Neural cell (in vitro differentiated cells): Measurements from ENCODE around the gene PHACTR3.

Experiments
- CTCF ChIP-seq: fragments of 450-650 bp; IDR thresholded peaks from 2 replicates; pipeline ENCODE4 v1.5.1; 2014; ENCODE audit warnings: antibody characterized with exemption, mild to moderate bottlenecking, moderate library complexity; ENCODE audit not compliant: poor library complexity, severe bottlenecking
- EP300 ChIP-seq: fragments of 450-650 bp; conservative IDR thresholded peaks from 2 replicates; pipeline ENCODE4 v1.6.1; 2014; ENCODE audit warnings: antibody characterized with exemption, mild to moderate bottlenecking, moderate library complexity; ENCODE audit not compliant: poor library complexity, severe bottlenecking
- EZH2 ChIP-seq: fragments of 200-600, 300-800 bp; shearing (Covaris generic), sonication (generic); IDR thresholded peaks from 2 replicates; pipeline ENCODE4 v1.6.1; 2014; ENCODE audit warnings: antibody characterized with exemption, low read length, borderline replicate concordance, mild to moderate bottlenecking; ENCODE audit not compliant: insufficient read depth, poor library complexity, severe bottlenecking
- MXI1 ChIP-seq: fragments of 450-650 bp; conservative IDR thresholded peaks from 2 replicates; pipeline ENCODE4 v1.6.1; 2014; ENCODE audit warnings: antibody characterized with exemption, mild to moderate bottlenecking; ENCODE audit not compliant: poor library complexity, severe bottlenecking
- POLR2AphosphoS5 ChIP-seq: IDR thresholded peaks from 2 replicates; pipeline ENCODE4 v1.6.1; 2012
- RAD21 ChIP-seq: fragments of 450-650 bp; conservative IDR thresholded peaks from 2 replicates; pipeline ENCODE4 v1.6.1; 2014; ENCODE audit warnings: antibody characterized with exemption, mild to moderate bottlenecking, moderate library complexity
- REST ChIP-seq: IDR thresholded peaks from 2 replicates; pipeline ENCODE4 v1.6.1; 2012; ENCODE audit warnings: borderline replicate concordance
- SMC3 ChIP-seq: fragments of 450-650 bp; conservative IDR thresholded peaks from 2 replicates; pipeline ENCODE4 v1.6.1; 2014; ENCODE audit warnings: antibody characterized with exemption, mild to moderate bottlenecking, moderate library complexity; ENCODE audit not compliant: poor library complexity
- TAF1 ChIP-seq: IDR thresholded peaks from 2 replicates; pipeline ENCODE4 v1.6.1; 2012; ENCODE audit warnings: low read depth

- no peak for TF ChIP-seq EZH2
- TF ChIP-seq EP300, result no peak
- no peak for TF ChIP-seq CTCF
- no peak for TF ChIP-seq TAF1
- no peak for TF ChIP-seq REST
- TF ChIP-seq SMC3, result no peak
- no peak for TF ChIP-seq RAD21
- TF ChIP-seq POLR2AphosphoS5, result no peak
- TF ChIP-seq MXI1, result no peak
Observed at GRCh38 chr20:59780494-59781185, 176.3 kb downstream of the PHACTR3 start.
